ENCODE results near the gene PDGFB.

- TF ChIP-seq EP300 (IDR thresholded peaks at IDR 0.05) (no peak), CTCF (IDR thresholded peaks at IDR 0.05) (no peak), POLR2A (IDR thresholded peaks at IDR 0.05) (no peak)
Measured at GRCh38 chr22:39178206-39179111, 66.3 kb downstream of the PDGFB start.

All from ovary (tissue), 3 donors.